Measurements from ENCODE around the gene DOCK4. TPM values are rescaled to one million over a fixed set of nuclear protein-coding genes. Genes with fewer than 3 reads are reported as not detected.

The DOCK4 gene
- polyA plus RNA-seq, 1 donor (not counting 4 experiments of a cell fraction or from before 2014, with no cell fraction given) = 13.9 TPM

DNA sequence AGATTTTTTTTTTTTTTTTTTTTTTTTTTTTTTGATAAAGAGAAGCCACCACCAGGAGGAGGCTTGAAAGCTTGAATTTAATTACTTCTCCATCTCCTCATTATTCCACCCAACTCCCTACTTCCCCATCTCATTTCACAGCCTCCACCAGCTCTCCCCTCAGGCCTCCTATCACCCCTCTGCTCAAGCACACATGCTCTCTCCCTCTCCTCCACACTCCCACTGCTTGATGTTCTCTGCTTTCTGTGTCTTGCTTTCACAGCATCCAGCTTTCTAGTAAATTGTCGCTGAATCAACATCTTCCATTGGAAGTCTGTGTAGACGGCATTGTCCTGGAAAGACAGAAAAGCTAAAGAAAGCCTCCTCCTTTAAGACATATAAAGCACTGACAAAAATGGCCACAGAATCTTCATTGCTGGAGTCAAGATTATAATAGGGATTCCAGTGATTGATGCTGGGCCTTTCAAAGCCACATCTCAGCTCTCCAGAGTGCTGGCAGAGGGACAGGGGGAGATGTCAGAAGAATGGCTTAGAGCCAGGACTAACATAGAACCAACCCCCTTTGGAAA, 58.3 kb downstream of the DOCK4 start:
- Histone ChIP-seq H2AFZ (ENCODE audit: control insufficient read depth, low read length) (no peak overlapping the region), H3K4me2 (ENCODE audit: control insufficient read depth, extremely low read depth, insufficient read depth, low read depth, low read length) (no peak overlapping the region), H3K27ac (ENCODE audit: control insufficient read depth, insufficient read depth, low read length) (no peak overlapping the region), H4K20me1 (ENCODE audit: control insufficient read depth, extremely low read depth, insufficient read depth, low read length) (no peaks in the 10 kb centered on the region), H3K4me3 (ENCODE audit: control insufficient read depth in 2 of 3, extremely low read depth in 1 of 3, insufficient read depth in 2 of 3, low read depth in 1 of 3, low read length in 3 of 3) (no peak overlapping the region), H3K9me1 (ENCODE audit: control insufficient read depth, extremely low read depth, insufficient read depth, low read length) (no peaks in the 10 kb centered on the region), H3K9me3 (ENCODE audit: control insufficient read depth, low read depth, low read length) (no peaks in the 10 kb centered on the region), H3K36me3 (ENCODE audit: control insufficient read depth in 2 of 2, extremely low read depth in 1 of 2, insufficient read depth in 2 of 2, low read length in 2 of 2) (no peaks in the 10 kb centered on the region), H3K4me1 (ENCODE audit: control insufficient read depth, extremely low read depth, insufficient read depth, low read length) (no peaks in the 10 kb centered on the region), H3K9ac (ENCODE audit: control insufficient read depth, extremely low read depth, insufficient read depth, low read length) (no peak overlapping the region), H3K27me3 (ENCODE audit: control insufficient read depth, extremely low read depth, insufficient read depth, low read length) (no peaks in the 10 kb centered on the region), H3K79me2 (ENCODE audit: control insufficient read depth, insufficient read depth, low read length) (peaks cover 17% of the 10 kb centered on the region)
- no peak for DNase-seq (ENCODE audit: low read depth, low spot score)
- TF ChIP-seq, protein P1, sequence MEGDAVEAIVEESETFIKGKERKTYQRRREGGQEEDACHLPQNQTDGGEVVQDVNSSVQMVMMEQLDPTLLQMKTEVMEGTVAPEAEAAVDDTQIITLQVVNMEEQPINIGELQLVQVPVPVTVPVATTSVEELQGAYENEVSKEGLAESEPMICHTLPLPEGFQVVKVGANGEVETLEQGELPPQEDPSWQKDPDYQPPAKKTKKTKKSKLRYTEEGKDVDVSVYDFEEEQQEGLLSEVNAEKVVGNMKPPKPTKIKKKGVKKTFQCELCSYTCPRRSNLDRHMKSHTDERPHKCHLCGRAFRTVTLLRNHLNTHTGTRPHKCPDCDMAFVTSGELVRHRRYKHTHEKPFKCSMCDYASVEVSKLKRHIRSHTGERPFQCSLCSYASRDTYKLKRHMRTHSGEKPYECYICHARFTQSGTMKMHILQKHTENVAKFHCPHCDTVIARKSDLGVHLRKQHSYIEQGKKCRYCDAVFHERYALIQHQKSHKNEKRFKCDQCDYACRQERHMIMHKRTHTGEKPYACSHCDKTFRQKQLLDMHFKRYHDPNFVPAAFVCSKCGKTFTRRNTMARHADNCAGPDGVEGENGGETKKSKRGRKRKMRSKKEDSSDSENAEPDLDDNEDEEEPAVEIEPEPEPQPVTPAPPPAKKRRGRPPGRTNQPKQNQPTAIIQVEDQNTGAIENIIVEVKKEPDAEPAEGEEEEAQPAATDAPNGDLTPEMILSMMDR (optimal IDR thresholded peaks at IDR 0.05 in 1 of 3, IDR thresholded peaks at IDR 0.05 in 1 of 3, conservative IDR thresholded peaks at IDR 0.05 in 1 of 3; ENCODE audit: extremely low read depth in 1 of 3, insufficient read depth in 2 of 3, low read length in 3 of 3) = no peak
- TF ChIP-seq EZH2 (IDR thresholded peaks at IDR 0.05; ENCODE audit: low read length) = no peak
- dilution Hi-C loops (cut with MboI; ENCODE audit: extremely low pct_ligation_motif_present, low sequenced_read_pairs) = no loop called here
- no peak for FAIRE-seq

DNA sequence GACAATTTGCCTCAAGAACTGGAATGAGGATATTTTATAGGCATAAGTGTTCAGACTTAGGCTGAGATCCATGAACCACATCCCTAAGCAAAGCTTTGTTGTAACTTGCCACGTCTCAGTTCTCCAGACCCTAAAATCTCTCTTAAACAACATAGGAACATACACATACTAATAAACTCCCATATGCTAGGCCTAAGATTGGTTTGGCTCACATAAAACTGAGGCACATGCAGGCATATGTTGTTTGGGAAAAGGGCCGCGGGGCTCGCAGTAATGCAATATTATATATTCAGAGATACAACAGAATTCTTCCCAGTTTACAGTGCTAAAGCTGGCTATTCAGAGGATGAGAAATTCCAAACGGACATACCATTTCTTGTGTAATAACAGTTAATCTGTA, 61.0 kb downstream of the DOCK4 start:
- FAIRE-seq (no peak), DNase-seq (ENCODE audit: low read depth, low spot score) (no peak)
- no peak overlapping the region for H2AFZ ChIP-seq (ENCODE audit: control insufficient read depth, low read length)
- no peaks in the 10 kb centered on the region for H3K9me1 ChIP-seq (ENCODE audit: control insufficient read depth, extremely low read depth, insufficient read depth, low read length)
- no peak overlapping the region for H3K4me3 ChIP-seq (ENCODE audit: control insufficient read depth in 2 of 3, extremely low read depth in 1 of 3, insufficient read depth in 2 of 3, low read depth in 1 of 3, low read length in 3 of 3)
- no peak overlapping the region for H3K4me2 ChIP-seq (ENCODE audit: control insufficient read depth, extremely low read depth, insufficient read depth, low read depth, low read length)
- H3K36me3 ChIP-seq (ENCODE audit: control insufficient read depth in 2 of 2, extremely low read depth in 1 of 2, insufficient read depth in 2 of 2, low read length in 2 of 2) = no peaks in the 10 kb centered on the region
- H3K9ac ChIP-seq (ENCODE audit: control insufficient read depth, extremely low read depth, insufficient read depth, low read length) = no peak overlapping the region
- H3K9me3 ChIP-seq (ENCODE audit: control insufficient read depth, low read depth, low read length) = no peaks in the 10 kb centered on the region
- H3K79me2 ChIP-seq (ENCODE audit: control insufficient read depth, insufficient read depth, low read length) = peaks cover 16% of the 10 kb centered on the region
- no peaks in the 10 kb centered on the region for H3K4me1 ChIP-seq (ENCODE audit: control insufficient read depth, extremely low read depth, insufficient read depth, low read length)
- H3K27me3 ChIP-seq (ENCODE audit: control insufficient read depth, extremely low read depth, insufficient read depth, low read length) = no peaks in the 10 kb centered on the region
- no peak overlapping the region for H3K27ac ChIP-seq (ENCODE audit: control insufficient read depth, insufficient read depth, low read length)
- H4K20me1 ChIP-seq (ENCODE audit: control insufficient read depth, extremely low read depth, insufficient read depth, low read length) = no peaks in the 10 kb centered on the region
- TF ChIP-seq EZH2 (IDR thresholded peaks at IDR 0.05; ENCODE audit: low read length) = no peak
- TF ChIP-seq, protein P1 (optimal IDR thresholded peaks at IDR 0.05 in 1 of 3, IDR thresholded peaks at IDR 0.05 in 1 of 3, conservative IDR thresholded peaks at IDR 0.05 in 1 of 3; ENCODE audit: extremely low read depth in 1 of 3, insufficient read depth in 2 of 3, low read length in 3 of 3) = no peak
- dilution Hi-C loops (cut with MboI; ENCODE audit: extremely low pct_ligation_motif_present, low sequenced_read_pairs) = no loop called here
